Neutrophil (primary cell): ENCODE data around the gene ACBD6.

Experiments
- H3K27ac ChIP-seq: fragments of 200-600 bp; sonication (generic); 2 replicates; pipeline ENCODE4 v1.5.1; 2016; ENCODE audit warnings: mild to moderate bottlenecking, moderate library complexity
- H3K27me3 ChIP-seq: fragments of 200-600 bp; sonication (generic); 2 replicates; pipeline ENCODE4 v1.6.0; 2016; ENCODE audit warnings: mild to moderate bottlenecking
- H3K36me3 ChIP-seq: fragments of 200-600 bp; sonication (generic); 2 replicates; pipeline ENCODE4 v1.5.1; 2017
- H3K4me1 ChIP-seq, 2 experiments: fragments of 200-600 bp in 1 of 2; sonication (generic) in 1 of 2; 1 replicate in 1 of 2; 2 replicates in 1 of 2; pipeline versions ENCODE4 v1.5.1 to v1.6.1; 2013 to 2016; ENCODE audit warnings: low read depth in 1 of 2, low read length in 1 of 2, mild to moderate bottlenecking in 1 of 2, moderate library complexity in 1 of 2; ENCODE audit not compliant: control insufficient read depth in 1 of 2, insufficient read depth in 1 of 2
- H3K4me3 ChIP-seq, 2 experiments: fragments of 200-600 bp in 1 of 2; sonication (generic) in 1 of 2; 1 replicate in 1 of 2; 2 replicates in 1 of 2; pipeline ENCODE4 v1.5.1; 2013 to 2016; ENCODE audit warnings: low read depth in 1 of 2, low read length in 1 of 2, mild to moderate bottlenecking in 1 of 2, moderate library complexity in 1 of 2
- H3K9me3 ChIP-seq: fragments of 200-600 bp; sonication (generic); 2 replicates; pipeline ENCODE4 v1.5.1; 2016
- TF ChIP-seq, protein P1 (sequence below): fragments of 200-600 bp; sonication (generic); IDR thresholded peaks from 2 replicates; pipeline ENCODE4 v1.5.1; 2016; ENCODE audit warnings: antibody characterized with exemption

Gene ACBD6

GRCh38 chr1:180386745-180387367 is 115.5 kb downstream of the ACBD6 start:
- H3K9me3 ChIP-seq, result no peaks in the 10 kb centered on the region
- H3K27ac ChIP-seq, result no peak overlapping the region
- no peaks in the 10 kb centered on the region for H3K36me3 ChIP-seq
- TF ChIP-seq, protein P1, sequence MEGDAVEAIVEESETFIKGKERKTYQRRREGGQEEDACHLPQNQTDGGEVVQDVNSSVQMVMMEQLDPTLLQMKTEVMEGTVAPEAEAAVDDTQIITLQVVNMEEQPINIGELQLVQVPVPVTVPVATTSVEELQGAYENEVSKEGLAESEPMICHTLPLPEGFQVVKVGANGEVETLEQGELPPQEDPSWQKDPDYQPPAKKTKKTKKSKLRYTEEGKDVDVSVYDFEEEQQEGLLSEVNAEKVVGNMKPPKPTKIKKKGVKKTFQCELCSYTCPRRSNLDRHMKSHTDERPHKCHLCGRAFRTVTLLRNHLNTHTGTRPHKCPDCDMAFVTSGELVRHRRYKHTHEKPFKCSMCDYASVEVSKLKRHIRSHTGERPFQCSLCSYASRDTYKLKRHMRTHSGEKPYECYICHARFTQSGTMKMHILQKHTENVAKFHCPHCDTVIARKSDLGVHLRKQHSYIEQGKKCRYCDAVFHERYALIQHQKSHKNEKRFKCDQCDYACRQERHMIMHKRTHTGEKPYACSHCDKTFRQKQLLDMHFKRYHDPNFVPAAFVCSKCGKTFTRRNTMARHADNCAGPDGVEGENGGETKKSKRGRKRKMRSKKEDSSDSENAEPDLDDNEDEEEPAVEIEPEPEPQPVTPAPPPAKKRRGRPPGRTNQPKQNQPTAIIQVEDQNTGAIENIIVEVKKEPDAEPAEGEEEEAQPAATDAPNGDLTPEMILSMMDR, result no peak
- no peak overlapping the region for H3K4me3 ChIP-seq
- no peaks in the 10 kb centered on the region for H3K27me3 ChIP-seq
- H3K4me1 ChIP-seq, result peaks cover 11 to 14% of the 10 kb centered on the region in 2 experiments

DNA sequence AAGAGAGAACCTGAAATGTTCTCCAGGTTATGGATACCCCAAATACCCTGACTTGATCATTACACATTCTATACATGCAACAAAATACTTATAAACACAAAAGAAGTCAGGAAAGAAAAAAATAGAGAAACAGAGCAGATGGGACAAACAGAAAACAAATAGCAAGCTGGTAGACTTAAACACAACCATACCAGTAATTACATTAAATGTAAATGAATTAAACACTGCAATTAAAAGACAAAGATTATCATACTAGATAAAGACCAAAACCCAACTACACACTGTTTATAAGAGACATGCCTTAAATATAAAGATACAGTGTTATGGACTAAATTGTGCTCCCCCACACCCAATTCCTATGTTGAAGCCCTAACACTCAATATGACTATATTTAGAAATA is 117.2 kb downstream of the ACBD6 start:
- Histone ChIP-seq H3K4me1 (no peaks in the 10 kb centered on the region), H3K36me3 (no peaks in the 10 kb centered on the region), H3K27me3 (no peaks in the 10 kb centered on the region), H3K9me3 (no peaks in the 10 kb centered on the region), H3K27ac (no peak overlapping the region), H3K4me3 (no peak overlapping the region)
- TF ChIP-seq, protein P1, result no peak

DNA sequence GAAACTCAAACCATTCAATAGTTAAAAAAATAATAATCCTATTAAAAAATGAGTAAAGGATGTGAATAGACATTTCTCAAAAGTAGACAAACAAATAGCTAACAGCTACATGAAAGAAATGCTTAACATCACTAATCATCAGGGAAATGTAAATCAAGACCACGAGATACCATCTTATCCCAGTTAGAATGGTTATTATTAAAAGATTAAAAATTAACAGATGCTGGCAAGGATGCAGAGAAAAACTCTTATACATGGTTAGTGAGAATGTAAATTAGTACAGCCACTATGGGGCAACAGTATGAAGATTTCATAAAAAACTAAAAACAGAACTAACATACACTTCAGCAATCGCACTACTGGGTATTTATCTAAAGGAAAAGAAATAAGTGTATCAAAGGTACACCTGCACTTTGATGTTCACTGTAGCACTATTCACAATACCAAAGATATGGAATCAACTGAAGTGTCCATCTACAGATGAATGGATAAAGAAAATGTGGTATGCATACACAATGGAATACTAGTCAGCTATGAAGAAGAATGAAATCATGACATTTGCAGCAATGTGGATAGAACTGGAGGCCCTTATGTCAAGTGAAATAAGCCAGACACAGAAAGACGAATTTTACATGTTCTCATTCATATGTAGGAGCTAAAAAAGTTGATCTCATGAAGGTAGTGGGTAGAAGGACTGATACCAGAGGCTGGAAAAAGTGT is 117.9 kb downstream of the ACBD6 start:
- Histone ChIP-seq H3K27me3 (no peaks in the 10 kb centered on the region), H3K9me3 (no peaks in the 10 kb centered on the region), H3K4me1 (no peaks in the 10 kb centered on the region), H3K36me3 (no peaks in the 10 kb centered on the region), H3K27ac (no peak overlapping the region), H3K4me3 (no peak overlapping the region)
- TF ChIP-seq, protein P1, result no peak

- Histone ChIP-seq H3K4me3 (no peak overlapping the region), H3K4me1 (no peaks in the 10 kb centered on the region), H3K27me3 (no peaks in the 10 kb centered on the region), H3K36me3 (no peaks in the 10 kb centered on the region), H3K27ac (no peak overlapping the region), H3K9me3 (no peaks in the 10 kb centered on the region)
- TF ChIP-seq, protein P1, result no peak
These were observed 119.9 kb downstream of the ACBD6 start for GRCh38 chr1:180382326-180383115.

- no peak overlapping the region for H3K4me3 ChIP-seq
These were observed 121.2 kb downstream of the ACBD6 start for GRCh38 chr1:180381184-180381580.

More at GRCh38 chr1:180381184-180381580, 121.2 kb downstream of the ACBD6 start:
- TF ChIP-seq, protein P1, result no peak
- Histone ChIP-seq H3K36me3 (no peaks in the 10 kb centered on the region), H3K27me3 (no peaks in the 10 kb centered on the region), H3K27ac (no peak overlapping the region), H3K9me3 (no peaks in the 10 kb centered on the region), H3K4me1 (no peaks in the 10 kb centered on the region)
